ENCODE measurements around the gene TPPP2.

TPPP2 gene

GRCh38 chr14:21043974-21044618, 14.1 kb downstream of the TPPP2 start:
- Histone ChIP-seq H3K27me3 (ENCODE audit: control insufficient read depth in 3 of 3, insufficient read depth in 3 of 3, low read depth in 1 of 3, low read length in 3 of 3) (peaks cover 0 to 41% (median 0%) of the 10 kb centered on the region in 3 experiments), H2AFZ (ENCODE audit: low read length) (no peak overlapping the region), H3K4me2 (ENCODE audit: insufficient read depth, low read length, poor library complexity, severe bottlenecking) (no peak overlapping the region), H3K18ac (ENCODE audit: low read length) (no peak overlapping the region), H3K9ac (ENCODE audit: low read depth, low read length, poor library complexity) (no peak overlapping the region), H3K79me1 (ENCODE audit: low read depth, low read length) (no peaks in the 10 kb centered on the region), H4K8ac (ENCODE audit: low read depth, low read length) (no peak overlapping the region), H3K4me3 (ENCODE audit: low read length in 2 of 2) (no peak overlapping the region), H2AK5ac (ENCODE audit: low read depth, low read length) (no peak overlapping the region), H4K91ac (ENCODE audit: low read depth, low read length, poor library complexity) (no peak overlapping the region), H2BK12ac (ENCODE audit: low read length) (no peak overlapping the region), H3K23ac (ENCODE audit: low read depth, low read length, poor library complexity) (no peak overlapping the region), H3K9me3 (replicated peaks in 1 of 2; ENCODE audit: control insufficient read depth in 2 of 2, insufficient read depth in 1 of 2, low read depth in 1 of 2, low read length in 2 of 2) (no peaks in the 10 kb centered on the region), H2BK120ac (ENCODE audit: low read depth, low read length) (no peak overlapping the region), H2BK5ac (ENCODE audit: low read length) (no peak overlapping the region), H3K14ac (ENCODE audit: low read length) (no peak overlapping the region), H3K27ac (replicated peaks; ENCODE audit: low read length) (no peak overlapping the region), H3K4ac (ENCODE audit: low read length) (no peak overlapping the region), H3K4me1 (ENCODE audit: control insufficient read depth in 2 of 2, insufficient read depth in 1 of 2, low read depth in 1 of 2, low read length in 2 of 2) (peaks cover 0 to under 1% of the 10 kb centered on the region in 2 donors), H3K36me3 (replicated peaks in 1 of 2; ENCODE audit: control insufficient read depth in 2 of 2, insufficient read depth in 2 of 2, low read length in 2 of 2) (no peaks in the 10 kb centered on the region), H2BK15ac (ENCODE audit: low read length) (no peak overlapping the region)
- no CpG with 5 or more reads among the region's 6 CpGs for WGBS, 2 donors (ENCODE audit: extremely low coverage in 2 of 2, insufficient read length in 2 of 2, insufficient replicate concordance in 1 of 2)
- DNase-seq (ENCODE audit: low spot score): no peak

DNA sequence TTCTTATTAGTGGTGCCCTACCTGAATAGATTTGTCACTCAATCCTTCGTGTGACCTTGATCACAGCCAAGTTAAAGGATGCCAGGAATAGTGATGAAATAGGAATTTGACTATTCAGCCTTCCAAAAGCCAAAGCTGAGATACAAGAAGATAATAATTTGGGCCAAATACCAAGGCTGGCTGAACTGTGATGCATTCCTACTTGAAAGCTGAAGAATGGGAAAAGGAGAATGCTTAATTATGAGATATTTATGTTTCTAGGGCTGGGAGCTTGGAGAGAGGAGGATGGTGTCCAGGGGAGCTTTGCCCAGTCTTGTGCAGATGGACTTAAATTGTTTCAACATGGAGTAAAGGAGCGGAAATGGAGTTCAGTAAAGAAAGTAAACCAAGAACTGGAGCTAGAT, 17.4 kb downstream of the TPPP2 start:
- Histone ChIP-seq H3K79me1 (ENCODE audit: low read depth, low read length) (no peaks in the 10 kb centered on the region), H3K23ac (ENCODE audit: low read depth, low read length, poor library complexity) (no peak overlapping the region), H2BK15ac (ENCODE audit: low read length) (no peak overlapping the region), H3K18ac (ENCODE audit: low read length) (no peak overlapping the region), H4K91ac (ENCODE audit: low read depth, low read length, poor library complexity) (no peak overlapping the region), H3K9me3 (replicated peaks in 1 of 2; ENCODE audit: control insufficient read depth in 2 of 2, insufficient read depth in 1 of 2, low read depth in 1 of 2, low read length in 2 of 2) (no peaks in the 10 kb centered on the region), H3K36me3 (replicated peaks in 1 of 2; ENCODE audit: control insufficient read depth in 2 of 2, insufficient read depth in 2 of 2, low read length in 2 of 2) (no peaks in the 10 kb centered on the region), H3K27ac (replicated peaks; ENCODE audit: low read length) (no peak overlapping the region), H3K27me3 (ENCODE audit: control insufficient read depth in 3 of 3, insufficient read depth in 3 of 3, low read depth in 1 of 3, low read length in 3 of 3) (peaks cover 0 to 41% (median 0%) of the 10 kb centered on the region in 3 experiments), H3K4ac (ENCODE audit: low read length) (no peak overlapping the region), H2BK5ac (ENCODE audit: low read length) (no peak overlapping the region), H3K4me1 (ENCODE audit: control insufficient read depth in 2 of 2, insufficient read depth in 1 of 2, low read depth in 1 of 2, low read length in 2 of 2) (no peaks in the 10 kb centered on the region), H2AFZ (ENCODE audit: low read length) (no peak overlapping the region), H2BK120ac (ENCODE audit: low read depth, low read length) (no peak overlapping the region), H2BK12ac (ENCODE audit: low read length) (no peak overlapping the region), H2AK5ac (ENCODE audit: low read depth, low read length) (no peak overlapping the region), H3K9ac (ENCODE audit: low read depth, low read length, poor library complexity) (no peak overlapping the region), H3K14ac (ENCODE audit: low read length) (no peak overlapping the region), H3K4me2 (ENCODE audit: insufficient read depth, low read length, poor library complexity, severe bottlenecking) (no peak overlapping the region), H3K4me3 (ENCODE audit: low read length in 2 of 2) (no peak overlapping the region), H4K8ac (ENCODE audit: low read depth, low read length) (no peak overlapping the region)
- DNase-seq (ENCODE audit: low spot score): no peak
- WGBS, 2 donors (ENCODE audit: extremely low coverage in 2 of 2, insufficient read length in 2 of 2, insufficient replicate concordance in 1 of 2): no CpG with 5 or more reads among the region's 2 CpGs

DNA sequence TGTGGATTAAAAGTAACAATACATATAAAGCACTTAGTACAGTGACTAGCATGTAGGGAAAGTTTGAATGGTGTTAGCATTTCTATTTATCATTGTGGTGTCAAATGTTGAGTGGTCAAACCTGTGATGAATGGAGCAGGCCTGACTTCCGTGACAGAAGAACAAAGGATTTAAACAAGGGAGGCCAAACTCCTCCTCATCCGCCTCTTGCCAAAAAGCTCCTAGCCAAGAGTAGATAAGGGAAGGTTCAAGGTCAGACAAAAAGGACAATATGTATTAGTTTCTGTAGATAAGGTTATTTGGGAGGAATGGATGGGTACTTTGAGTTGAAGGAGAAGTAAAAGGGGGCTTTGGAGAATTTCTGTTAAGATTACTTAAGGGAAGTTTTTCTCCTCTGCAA, 18.6 kb downstream of the TPPP2 start:
- H3K4me2 ChIP-seq (ENCODE audit: insufficient read depth, low read length, poor library complexity, severe bottlenecking): no peak overlapping the region
- H4K8ac ChIP-seq (ENCODE audit: low read depth, low read length): no peak overlapping the region
- no peak overlapping the region for H3K14ac ChIP-seq (ENCODE audit: low read length)
- no peaks in the 10 kb centered on the region for H3K4me1 ChIP-seq (ENCODE audit: control insufficient read depth in 2 of 2, insufficient read depth in 1 of 2, low read depth in 1 of 2, low read length in 2 of 2)
- no peak overlapping the region for H3K27ac ChIP-seq (replicated peaks; ENCODE audit: low read length)
- no peak overlapping the region for H2BK12ac ChIP-seq (ENCODE audit: low read length)
- no peak overlapping the region for H2AFZ ChIP-seq (ENCODE audit: low read length)
- H2BK5ac ChIP-seq (ENCODE audit: low read length): no peak overlapping the region
- no peak overlapping the region for H3K18ac ChIP-seq (ENCODE audit: low read length)
- H2BK15ac ChIP-seq (ENCODE audit: low read length): no peak overlapping the region
- H3K4me3 ChIP-seq (ENCODE audit: low read length in 2 of 2): no peak overlapping the region
- peaks cover 0 to 30% (median 0%) of the 10 kb centered on the region in 3 experiments for H3K27me3 ChIP-seq (ENCODE audit: control insufficient read depth in 3 of 3, insufficient read depth in 3 of 3, low read depth in 1 of 3, low read length in 3 of 3)
- H2AK5ac ChIP-seq (ENCODE audit: low read depth, low read length): no peak overlapping the region
- H4K91ac ChIP-seq (ENCODE audit: low read depth, low read length, poor library complexity): no peak overlapping the region
- no peak for DNase-seq (ENCODE audit: low spot score)
- no peak overlapping the region for H3K23ac ChIP-seq (ENCODE audit: low read depth, low read length, poor library complexity)
- H3K9ac ChIP-seq (ENCODE audit: low read depth, low read length, poor library complexity): no peak overlapping the region
- H3K36me3 ChIP-seq (replicated peaks in 1 of 2; ENCODE audit: control insufficient read depth in 2 of 2, insufficient read depth in 2 of 2, low read length in 2 of 2): no peaks in the 10 kb centered on the region
- no peak overlapping the region for H2BK120ac ChIP-seq (ENCODE audit: low read depth, low read length)
- no peak overlapping the region for H3K4ac ChIP-seq (ENCODE audit: low read length)
- H3K9me3 ChIP-seq (replicated peaks in 1 of 2; ENCODE audit: control insufficient read depth in 2 of 2, insufficient read depth in 1 of 2, low read depth in 1 of 2, low read length in 2 of 2): no peaks in the 10 kb centered on the region
- no CpG with 5 or more reads among the region's 2 CpGs for WGBS, 2 donors (ENCODE audit: extremely low coverage in 2 of 2, insufficient read length in 2 of 2, insufficient replicate concordance in 1 of 2)
- H3K79me1 ChIP-seq (ENCODE audit: low read depth, low read length): no peaks in the 10 kb centered on the region

DNA sequence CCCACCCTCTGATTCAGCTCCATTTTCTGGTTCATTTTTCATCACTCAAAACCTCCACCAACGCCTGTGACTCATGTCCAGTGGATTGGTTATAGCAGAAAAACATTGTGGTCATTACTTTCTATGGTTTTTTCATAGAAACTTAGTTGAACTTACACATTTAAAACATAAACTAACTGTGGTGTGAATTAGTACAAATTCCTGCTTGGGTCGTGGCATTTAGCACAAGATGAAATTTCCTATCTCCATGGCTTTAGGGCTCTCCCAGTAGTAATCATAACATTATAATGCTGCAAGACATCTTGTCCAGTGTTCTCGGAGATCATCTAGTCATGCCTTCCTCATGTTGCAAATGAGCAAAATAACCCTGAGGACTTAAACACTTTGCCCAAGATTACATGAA, 19.3 kb downstream of the TPPP2 start:
- no peak overlapping the region for H3K4me2 ChIP-seq (ENCODE audit: insufficient read depth, low read length, poor library complexity, severe bottlenecking)
- H3K23ac ChIP-seq (ENCODE audit: low read depth, low read length, poor library complexity): no peak overlapping the region
- no peak overlapping the region for H4K91ac ChIP-seq (ENCODE audit: low read depth, low read length, poor library complexity)
- H2BK120ac ChIP-seq (ENCODE audit: low read depth, low read length): no peak overlapping the region
- H2BK12ac ChIP-seq (ENCODE audit: low read length): no peak overlapping the region
- H3K4me1 ChIP-seq (ENCODE audit: control insufficient read depth in 2 of 2, insufficient read depth in 1 of 2, low read depth in 1 of 2, low read length in 2 of 2): no peaks in the 10 kb centered on the region
- no peak overlapping the region for H2BK5ac ChIP-seq (ENCODE audit: low read length)
- no peak overlapping the region for H2BK15ac ChIP-seq (ENCODE audit: low read length)
- no peak overlapping the region for H3K4ac ChIP-seq (ENCODE audit: low read length)
- DNase-seq (ENCODE audit: low spot score): no peak
- no peak overlapping the region for H2AK5ac ChIP-seq (ENCODE audit: low read depth, low read length)
- H3K27ac ChIP-seq (replicated peaks; ENCODE audit: low read length): no peak overlapping the region
- no peaks in the 10 kb centered on the region for H3K9me3 ChIP-seq (replicated peaks in 1 of 2; ENCODE audit: control insufficient read depth in 2 of 2, insufficient read depth in 1 of 2, low read depth in 1 of 2, low read length in 2 of 2)
- no peaks in the 10 kb centered on the region for H3K36me3 ChIP-seq (replicated peaks in 1 of 2; ENCODE audit: control insufficient read depth in 2 of 2, insufficient read depth in 2 of 2, low read length in 2 of 2)
- H2AFZ ChIP-seq (ENCODE audit: low read length): no peak overlapping the region
- H3K9ac ChIP-seq (ENCODE audit: low read depth, low read length, poor library complexity): no peak overlapping the region
- no peak overlapping the region for H3K4me3 ChIP-seq (ENCODE audit: low read length in 2 of 2)
- no CpG with 5 or more reads among the region's 3 CpGs for WGBS, 2 donors (ENCODE audit: extremely low coverage in 2 of 2, insufficient read length in 2 of 2, insufficient replicate concordance in 1 of 2)
- no peak overlapping the region for H3K18ac ChIP-seq (ENCODE audit: low read length)
- H3K79me1 ChIP-seq (ENCODE audit: low read depth, low read length): no peaks in the 10 kb centered on the region
- H3K14ac ChIP-seq (ENCODE audit: low read length): no peak overlapping the region
- no peak overlapping the region for H4K8ac ChIP-seq (ENCODE audit: low read depth, low read length)
- peaks cover 0 to 23% (median 0%) of the 10 kb centered on the region in 3 experiments for H3K27me3 ChIP-seq (ENCODE audit: control insufficient read depth in 3 of 3, insufficient read depth in 3 of 3, low read depth in 1 of 3, low read length in 3 of 3)

Data from neuronal stem cell (in vitro differentiated cells).